Mammary microvascular endothelial cell (primary cell): ENCODE data around the gene NRF1. TPM values are rescaled to one million over a fixed set of nuclear protein-coding genes. Genes with fewer than 3 reads are reported as not detected.

Experiments
- total RNA-seq: library from RNA; depleted of rRNA; stranded (reverse); fragments of >200 nt; gene quantifications from 2 replicates; pipeline ENCODE4 v1.2.3, GENCODE V29; 2015

NRF1 gene
- 8.5 and 10.9 TPM in 2 replicates for total RNA-seq

DNA sequence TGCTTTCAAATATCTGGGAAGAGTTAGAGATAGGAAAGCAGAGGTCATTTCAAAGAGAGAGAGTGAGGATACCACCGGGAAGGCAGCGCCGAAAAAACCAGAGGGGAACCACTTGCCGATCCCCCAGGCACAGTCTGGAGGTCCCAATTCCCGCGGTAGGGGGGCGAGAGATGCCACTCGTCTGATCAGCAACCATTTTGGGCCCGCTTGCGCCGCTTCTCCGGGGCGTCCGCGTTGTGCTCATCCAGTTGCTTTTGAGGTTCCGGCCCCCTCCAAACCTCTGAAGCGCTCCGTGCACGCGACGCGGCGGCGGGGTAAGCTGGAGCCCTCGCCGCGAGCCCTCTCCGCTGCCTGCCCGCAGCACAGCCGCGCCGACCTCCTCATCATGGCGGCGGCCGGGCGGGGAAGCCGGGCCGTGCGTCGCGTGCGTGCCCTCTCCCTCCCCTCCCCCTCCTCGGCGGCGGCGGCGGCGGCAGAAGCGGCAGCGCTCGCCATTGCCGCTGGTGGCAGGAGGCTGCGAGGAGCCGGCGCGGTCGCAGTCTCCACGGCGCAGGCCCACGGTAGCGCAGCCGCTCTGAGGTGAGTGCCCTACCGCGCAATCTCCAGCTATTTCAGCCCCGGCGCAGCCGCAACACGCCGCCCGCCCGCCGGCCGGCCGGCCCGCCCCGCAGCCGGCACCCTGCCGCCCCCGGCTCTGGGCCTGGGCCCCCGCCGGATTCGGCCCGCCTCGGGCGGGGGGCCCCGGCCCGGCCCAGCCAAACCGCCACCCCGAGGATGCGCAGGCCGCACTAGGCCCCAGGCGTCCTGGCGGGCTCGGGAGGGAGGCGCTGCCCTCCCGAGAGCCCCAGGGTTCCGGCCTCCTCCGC is at the start of gene NRF1:
TSS of gene NRF1 (plus strand) at position 475 of the 866 bp plus-strand sequence. CDS start 45,632 bp downstream, outside the sequence.

Other genes starting within 250 kb of the NRF1 start
- gene STRIP2, start 177.3 kb upstream of the NRF1 start, total RNA-seq: 8.2 and 8.8 TPM in 2 replicates
- gene SMKR1, start 109.2 kb upstream of the NRF1 start, total RNA-seq: 0.30 and 1.2 TPM in 2 replicates